ENCODE measurements around the gene XYLT2. TPM values are rescaled to one million over a fixed set of nuclear protein-coding genes. Genes with fewer than 3 reads are reported as not detected.

XYLT2 gene
- total RNA-seq, 1 donor from 2014 or later: 19.5 TPM

DNA sequence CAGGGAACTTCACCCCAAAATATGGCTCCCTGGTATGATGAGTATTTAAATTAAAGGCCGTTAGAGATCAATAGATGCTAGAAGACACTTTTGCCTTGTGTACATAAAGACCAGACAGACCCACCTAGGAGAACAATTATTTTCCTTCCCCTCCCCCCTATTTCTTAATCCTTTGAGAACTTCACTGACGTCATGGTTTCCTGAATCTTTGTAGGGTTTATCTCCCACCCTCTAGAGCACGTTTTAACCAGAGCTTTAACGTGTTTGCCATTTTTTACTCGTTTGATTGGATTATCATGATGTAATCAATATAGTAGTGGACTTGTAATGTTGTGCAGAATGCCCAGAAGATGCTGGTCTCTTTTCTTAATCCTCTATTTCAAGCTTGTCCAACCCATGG is 22.9 kb upstream of the XYLT2 start:
- no peaks in the 10 kb centered on the region for H3K27me3 ChIP-seq (ENCODE audit: control insufficient read depth, insufficient read depth, low read length)
- no peak overlapping the region for H3K4me3 ChIP-seq (ENCODE audit: low read depth, low read length)
- FAIRE-seq (no peak), DNase-seq (ENCODE audit: low read depth) (no peak)
- TF ChIP-seq, protein P1, sequence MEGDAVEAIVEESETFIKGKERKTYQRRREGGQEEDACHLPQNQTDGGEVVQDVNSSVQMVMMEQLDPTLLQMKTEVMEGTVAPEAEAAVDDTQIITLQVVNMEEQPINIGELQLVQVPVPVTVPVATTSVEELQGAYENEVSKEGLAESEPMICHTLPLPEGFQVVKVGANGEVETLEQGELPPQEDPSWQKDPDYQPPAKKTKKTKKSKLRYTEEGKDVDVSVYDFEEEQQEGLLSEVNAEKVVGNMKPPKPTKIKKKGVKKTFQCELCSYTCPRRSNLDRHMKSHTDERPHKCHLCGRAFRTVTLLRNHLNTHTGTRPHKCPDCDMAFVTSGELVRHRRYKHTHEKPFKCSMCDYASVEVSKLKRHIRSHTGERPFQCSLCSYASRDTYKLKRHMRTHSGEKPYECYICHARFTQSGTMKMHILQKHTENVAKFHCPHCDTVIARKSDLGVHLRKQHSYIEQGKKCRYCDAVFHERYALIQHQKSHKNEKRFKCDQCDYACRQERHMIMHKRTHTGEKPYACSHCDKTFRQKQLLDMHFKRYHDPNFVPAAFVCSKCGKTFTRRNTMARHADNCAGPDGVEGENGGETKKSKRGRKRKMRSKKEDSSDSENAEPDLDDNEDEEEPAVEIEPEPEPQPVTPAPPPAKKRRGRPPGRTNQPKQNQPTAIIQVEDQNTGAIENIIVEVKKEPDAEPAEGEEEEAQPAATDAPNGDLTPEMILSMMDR (IDR thresholded peaks at IDR 0.05; ENCODE audit: insufficient read depth, low read length, severe bottlenecking): no peak
- H3K36me3 ChIP-seq (ENCODE audit: control insufficient read depth, insufficient read depth, low read length): no peaks in the 10 kb centered on the region

DNA sequence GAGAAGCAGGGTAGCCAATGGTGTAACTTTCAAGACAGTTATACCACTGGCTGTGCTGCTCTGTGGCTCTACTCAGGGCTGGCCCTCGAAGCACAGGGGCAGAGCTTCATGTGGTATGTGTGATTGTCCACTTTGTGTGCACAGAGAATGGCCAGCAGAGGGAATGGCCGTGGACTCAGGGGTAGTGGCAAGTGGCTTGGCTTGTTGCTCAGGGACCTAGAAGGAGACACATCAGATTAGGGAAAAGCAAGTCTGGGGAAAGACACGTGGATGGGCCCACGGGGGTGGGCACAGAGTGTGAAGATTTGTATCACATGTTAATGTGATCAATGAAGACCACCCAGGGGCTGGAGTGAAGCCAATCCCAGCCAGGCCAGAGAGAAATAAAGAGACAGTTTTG is 20.0 kb upstream of the XYLT2 start:
- TF ChIP-seq, protein P1 (IDR thresholded peaks at IDR 0.05; ENCODE audit: insufficient read depth, low read length, severe bottlenecking): no peak

DNA sequence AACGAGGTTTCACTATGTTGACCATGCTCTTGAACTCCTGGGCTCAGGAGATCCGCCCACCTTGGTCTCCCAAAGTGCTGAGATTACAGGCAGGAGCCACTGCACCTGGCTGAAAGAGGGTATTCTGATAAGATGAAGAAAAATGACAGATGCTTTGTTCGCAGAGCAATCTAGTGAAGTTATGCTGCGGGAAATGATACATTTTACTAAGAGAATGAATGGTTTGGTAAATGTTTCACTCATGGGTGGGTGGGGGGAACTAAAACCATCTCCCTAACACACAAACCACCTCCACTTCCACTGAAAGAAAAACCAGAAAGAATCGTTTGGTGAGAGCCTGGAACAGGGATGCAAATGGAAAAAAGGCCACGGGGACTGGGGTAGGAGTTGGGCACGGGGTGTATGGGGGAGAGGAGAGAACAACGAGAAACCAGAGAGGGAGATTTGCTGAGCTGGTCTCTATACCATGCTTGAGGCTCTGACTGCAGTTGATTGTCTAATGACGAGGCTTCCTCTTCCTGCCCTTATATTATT is 19.0 kb upstream of the XYLT2 start:
- TF ChIP-seq, protein P1 (IDR thresholded peaks at IDR 0.05; ENCODE audit: insufficient read depth, low read length, severe bottlenecking): no peak
- no peak for DNase-seq (ENCODE audit: low read depth)
- FAIRE-seq: no peak
- H3K36me3 ChIP-seq (ENCODE audit: control insufficient read depth, insufficient read depth, low read length): no peaks in the 10 kb centered on the region
- no peaks in the 10 kb centered on the region for H3K27me3 ChIP-seq (ENCODE audit: control insufficient read depth, insufficient read depth, low read length)
- H3K4me3 ChIP-seq (ENCODE audit: low read depth, low read length): no peak overlapping the region

More for the DNA sequence above, 20.0 kb upstream of the XYLT2 start:
- DNase-seq (ENCODE audit: low read depth) (no peak), FAIRE-seq (no peak)
- Histone ChIP-seq H3K27me3 (ENCODE audit: control insufficient read depth, insufficient read depth, low read length) (no peaks in the 10 kb centered on the region), H3K4me3 (ENCODE audit: low read depth, low read length) (no peak overlapping the region), H3K36me3 (ENCODE audit: control insufficient read depth, insufficient read depth, low read length) (no peaks in the 10 kb centered on the region)

DNA sequence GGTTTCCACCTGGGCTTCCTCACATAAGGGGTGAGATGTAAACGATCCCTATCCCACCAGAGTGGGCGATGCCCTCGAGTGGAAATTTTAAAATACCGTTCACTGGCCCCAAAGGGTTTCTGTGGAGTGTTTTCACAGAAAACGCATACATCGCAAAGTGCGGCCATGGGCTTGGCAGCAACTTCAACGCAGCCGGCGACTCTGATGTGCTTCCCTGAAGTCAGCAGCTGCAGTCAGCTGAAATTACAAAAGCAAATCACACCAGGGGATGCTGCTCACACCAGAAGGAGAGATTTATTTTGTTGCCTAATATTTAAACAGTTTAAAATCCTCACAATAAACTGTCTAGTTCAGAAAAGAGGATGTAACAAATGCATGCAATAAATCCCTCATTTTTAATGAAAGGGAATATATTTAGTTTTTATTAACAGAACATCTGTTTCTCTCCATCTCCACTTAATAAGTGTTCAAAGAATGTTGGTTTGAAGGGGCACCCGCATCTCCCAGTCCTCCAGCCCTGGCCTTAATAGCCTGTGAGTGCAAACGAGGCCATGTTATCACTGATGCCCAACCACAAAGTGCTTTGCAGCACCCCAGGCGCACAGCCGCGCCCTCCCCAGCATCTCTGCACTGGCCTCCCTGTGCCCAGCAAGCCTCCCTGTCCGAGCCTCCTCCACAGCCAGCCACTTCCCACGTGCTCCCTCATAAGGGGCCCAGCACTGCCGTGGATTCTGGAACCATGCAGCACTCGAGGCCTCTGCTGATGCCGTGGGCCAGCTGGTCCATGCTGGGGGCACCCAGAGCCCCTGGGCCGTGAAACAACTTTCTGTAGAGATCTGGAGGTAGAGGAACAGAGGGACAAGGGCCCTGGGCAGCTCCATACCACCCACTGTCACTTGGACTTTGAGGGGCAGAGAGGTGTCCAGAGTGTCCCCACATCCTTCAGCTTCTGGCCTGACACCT is 17.3 kb upstream of the XYLT2 start:
- FAIRE-seq: no peak
- H3K27me3 ChIP-seq (ENCODE audit: control insufficient read depth, insufficient read depth, low read length): no peaks in the 10 kb centered on the region
- H3K4me3 ChIP-seq (ENCODE audit: low read depth, low read length): no peak overlapping the region
- TF ChIP-seq, protein P1 (IDR thresholded peaks at IDR 0.05; ENCODE audit: insufficient read depth, low read length, severe bottlenecking): no peak
- no peak for DNase-seq (ENCODE audit: low read depth)
- H3K36me3 ChIP-seq (ENCODE audit: control insufficient read depth, insufficient read depth, low read length): no peaks in the 10 kb centered on the region

DNA sequence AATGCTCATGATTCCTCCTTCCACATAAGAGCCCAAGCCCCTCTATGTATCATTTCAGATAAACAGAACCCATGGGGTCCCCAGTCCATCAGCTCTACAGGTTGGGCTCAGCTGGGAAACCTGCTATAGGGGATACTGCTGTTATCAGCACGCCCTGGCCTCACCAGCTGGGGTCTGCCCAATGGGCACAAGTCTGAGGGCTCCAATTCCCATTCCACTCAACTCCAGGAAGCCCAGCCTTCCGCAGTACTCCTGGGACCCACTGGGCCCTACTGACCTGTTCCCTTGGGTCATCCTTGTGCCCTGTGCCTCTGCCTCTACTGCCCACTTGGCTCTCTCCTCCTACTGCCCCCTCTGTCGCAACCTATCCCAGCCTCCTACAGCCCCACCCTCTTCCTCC is 16.2 kb upstream of the XYLT2 start:
- no peak overlapping the region for H3K4me3 ChIP-seq (ENCODE audit: low read depth, low read length)
- no peaks in the 10 kb centered on the region for H3K27me3 ChIP-seq (ENCODE audit: control insufficient read depth, insufficient read depth, low read length)
- no peak for FAIRE-seq

More for the DNA sequence above, 16.2 kb upstream of the XYLT2 start:
- H3K36me3 ChIP-seq (ENCODE audit: control insufficient read depth, insufficient read depth, low read length): no peaks in the 10 kb centered on the region
- DNase-seq (ENCODE audit: low read depth): no peak
- TF ChIP-seq, protein P1 (IDR thresholded peaks at IDR 0.05; ENCODE audit: insufficient read depth, low read length, severe bottlenecking): no peak
